Caco-2 (cell line): ENCODE measurements around the gene FAM241A. TPM values are rescaled to one million over a fixed set of nuclear protein-coding genes. Genes with fewer than 3 reads are reported as not detected.

Experiments used
- BruUV-seq: library from RNA; stranded (reverse); fragments of 400-500 nt; replicated peaks from 2 replicates; lab custom pipeline; 2021; lab: Mats Ljungman, UMichigan
- CTCF ChIA-PET: fragments of 300-600 bp; sonication (Branson Sonifier 250); formaldehyde crosslinking; loops from one replicate; lab custom pipeline; 2022; ENCODE audit warnings: antibody characterized with exemption; lab: Charles Lee
- POLR2A ChIA-PET: fragments of 300-600 bp; sonication (Branson Sonifier 250); formaldehyde crosslinking; loops from one replicate; lab custom pipeline; 2022; ENCODE audit warnings: antibody characterized with exemption; lab: Charles Lee
- DNase-seq, 2 experiments: peaks; one replicate each; pipeline versions ENCODE4 v3.0.0 to v3.0.0-alpha.2; 2020 to 2022
- H3K27me3 ChIP-seq: replicated peaks from 2 replicates; pipeline ENCODE4 v1.6.0; 2011; ENCODE audit warnings: low read length; ENCODE audit not compliant: control insufficient read depth, insufficient read depth
- H3K36me3 ChIP-seq: 2 replicates; pipeline ENCODE4 v1.5.1; 2011; ENCODE audit warnings: low read length; ENCODE audit not compliant: control insufficient read depth, insufficient read depth
- H3K4me1 ChIP-seq: fragments of 250-450 bp; sonication (Bioruptor Pico); 2 replicates; pipeline ENCODE4 v1.5.1; 2020; ENCODE audit warnings: mild to moderate bottlenecking
- H3K4me3 ChIP-seq: 2 replicates; pipeline ENCODE4 v1.5.1; 2011; ENCODE audit warnings: low read depth, mild to moderate bottlenecking, control low read depth, low read length
- H3K9me3 ChIP-seq: fragments of 250-450 bp; sonication (Bioruptor Pico); 2 replicates; pipeline ENCODE4 v1.5.1; 2020; ENCODE audit warnings: mild to moderate bottlenecking, moderate library complexity
- H3K27ac Mint-ChIP-seq: one replicate; pipeline ENCODE4 v1.8.0; 2022; ENCODE audit warnings: mixed read lengths; ENCODE audit not compliant: unreplicated experiment
- H3K27me3 Mint-ChIP-seq: one replicate; pipeline ENCODE4 v1.8.0; 2022; ENCODE audit warnings: mixed read lengths; ENCODE audit not compliant: insufficient read depth, unreplicated experiment
- H3K36me3 Mint-ChIP-seq: one replicate; pipeline ENCODE4 v1.8.0; 2022; ENCODE audit warnings: mild to moderate bottlenecking, mixed read lengths; ENCODE audit not compliant: insufficient read depth, unreplicated experiment
- H3K4me1 Mint-ChIP-seq: one replicate; pipeline ENCODE4 v1.8.0; 2022; ENCODE audit warnings: low read depth, mixed read lengths; ENCODE audit not compliant: unreplicated experiment
- H3K4me3 Mint-ChIP-seq: one replicate; pipeline ENCODE4 v1.8.0; 2022; ENCODE audit warnings: mild to moderate bottlenecking, moderate library complexity, mixed read lengths; ENCODE audit not compliant: unreplicated experiment
- H3K9me3 Mint-ChIP-seq: one replicate; pipeline ENCODE4 v1.8.0; 2022; ENCODE audit warnings: mixed read lengths; ENCODE audit not compliant: unreplicated experiment
- intact Hi-C: fragments of 100-400 bp; cut with micrococcal nuclease; formaldehyde crosslinking; loops from one replicate; pipeline ENCODE4 v1.10.0; 2022; ENCODE audit not compliant: unreplicated experiment
- total RNA-seq: library from RNA; stranded (reverse); gene quantifications from 2 replicates; pipeline ENCODE4 v1.2.3, GENCODE V29; 2022
- TF ChIP-seq, protein P1 (sequence below), 2 experiments: fragments of 200-600 bp in 1 of 2; IDR thresholded peaks; 1 replicate in 1 of 2; 2 replicates in 1 of 2; pipeline versions ENCODE4 v1.5.1 to v1.8.0; 2011 to 2022; ENCODE audit warnings: antibody characterized with exemption in 1 of 2, control low read depth in 1 of 2, inconsistent platforms in 1 of 2, low read depth in 1 of 2, low read length in 1 of 2, mild to moderate bottlenecking in 1 of 2, moderate library complexity in 1 of 2; ENCODE audit not compliant: insufficient read depth in 1 of 2, severe bottlenecking in 1 of 2, unreplicated experiment in 1 of 2

Gene FAM241A
- total RNA-seq, 1 experiment from 2014 or later: 1.0 TPM

DNA sequence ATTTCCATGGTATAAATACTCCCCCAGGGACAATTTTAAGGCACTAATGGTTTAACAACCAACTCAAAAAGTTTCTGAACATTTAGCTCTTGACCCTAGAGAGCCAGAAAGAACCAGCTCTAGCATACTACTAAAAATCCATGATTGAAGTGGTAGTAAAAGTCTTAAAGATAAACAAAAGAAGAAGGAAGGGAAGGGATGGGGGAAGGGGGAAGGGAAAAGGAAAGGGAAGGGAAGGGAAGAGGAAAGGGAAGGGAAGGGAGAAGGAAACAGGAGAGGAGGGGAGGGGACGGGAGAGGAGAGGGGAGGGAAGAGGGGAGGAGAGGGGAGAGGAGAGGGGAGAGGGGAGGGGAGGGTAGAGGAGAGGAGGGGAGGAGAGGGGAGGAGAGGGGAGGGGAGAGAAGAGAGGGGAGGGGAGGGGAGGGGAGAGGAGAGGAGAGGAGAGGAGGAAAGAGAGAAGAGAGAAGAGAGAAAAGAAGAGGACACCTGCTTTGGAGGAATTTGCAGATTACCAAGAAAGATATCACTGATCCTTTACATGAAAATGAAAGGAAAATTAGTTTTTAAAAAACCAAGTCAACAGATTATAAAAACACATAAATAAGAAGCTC lies 26.4 kb upstream of the FAM241A start:
- intact Hi-C loops: no loop called here
- POLR2A ChIA-PET: no interaction called here
- TF ChIP-seq, protein P1, sequence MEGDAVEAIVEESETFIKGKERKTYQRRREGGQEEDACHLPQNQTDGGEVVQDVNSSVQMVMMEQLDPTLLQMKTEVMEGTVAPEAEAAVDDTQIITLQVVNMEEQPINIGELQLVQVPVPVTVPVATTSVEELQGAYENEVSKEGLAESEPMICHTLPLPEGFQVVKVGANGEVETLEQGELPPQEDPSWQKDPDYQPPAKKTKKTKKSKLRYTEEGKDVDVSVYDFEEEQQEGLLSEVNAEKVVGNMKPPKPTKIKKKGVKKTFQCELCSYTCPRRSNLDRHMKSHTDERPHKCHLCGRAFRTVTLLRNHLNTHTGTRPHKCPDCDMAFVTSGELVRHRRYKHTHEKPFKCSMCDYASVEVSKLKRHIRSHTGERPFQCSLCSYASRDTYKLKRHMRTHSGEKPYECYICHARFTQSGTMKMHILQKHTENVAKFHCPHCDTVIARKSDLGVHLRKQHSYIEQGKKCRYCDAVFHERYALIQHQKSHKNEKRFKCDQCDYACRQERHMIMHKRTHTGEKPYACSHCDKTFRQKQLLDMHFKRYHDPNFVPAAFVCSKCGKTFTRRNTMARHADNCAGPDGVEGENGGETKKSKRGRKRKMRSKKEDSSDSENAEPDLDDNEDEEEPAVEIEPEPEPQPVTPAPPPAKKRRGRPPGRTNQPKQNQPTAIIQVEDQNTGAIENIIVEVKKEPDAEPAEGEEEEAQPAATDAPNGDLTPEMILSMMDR (IDR thresholded peaks at IDR 0.05; ENCODE audit: insufficient read depth in 1 of 2, low read depth in 1 of 2, low read length in 1 of 2, severe bottlenecking in 1 of 2, unreplicated experiment in 1 of 2): no peak
- H3K4me1 Mint-ChIP-seq: peaks cover 5% of the 10 kb centered on the region
- CTCF ChIA-PET: no interaction called here
- no peak overlapping the region for H3K4me3 ChIP-seq
- no peaks in the 10 kb centered on the region for H3K9me3 Mint-ChIP-seq
- no peak overlapping the region for H3K4me3 Mint-ChIP-seq
- no peaks in the 10 kb centered on the region for H3K9me3 ChIP-seq
- no peaks in the 10 kb centered on the region for H3K36me3 ChIP-seq
- no peaks in the 10 kb centered on the region for H3K27me3 ChIP-seq
- DNase-seq: no peak
- H3K27ac Mint-ChIP-seq: no peak overlapping the region
- H3K36me3 Mint-ChIP-seq: no peaks in the 10 kb centered on the region
- H3K27me3 Mint-ChIP-seq: no peaks in the 10 kb centered on the region
- peaks cover 6% of the 10 kb centered on the region for H3K4me1 ChIP-seq
- BruUV-seq: no TSS peak

DNA sequence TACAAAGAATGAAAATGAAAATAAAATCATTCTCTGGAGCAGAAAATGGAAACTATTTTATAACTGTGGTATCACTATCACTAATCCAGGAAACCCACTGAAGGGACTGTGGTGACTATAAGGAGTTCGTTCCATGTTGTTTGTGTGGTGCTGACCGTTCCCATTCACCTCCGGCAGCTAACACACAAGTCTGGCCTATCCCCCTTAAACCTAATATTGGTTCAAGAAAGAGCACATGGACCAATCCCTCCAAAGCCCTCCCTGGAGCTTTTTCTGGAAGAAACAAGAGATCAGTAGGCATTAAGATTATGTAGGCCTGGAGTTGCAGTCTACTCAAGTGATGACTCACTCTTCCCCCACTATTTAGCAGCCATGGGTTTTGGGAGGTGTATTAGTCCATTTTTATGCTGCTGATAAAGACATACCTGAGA lies 25.9 kb upstream of the FAM241A start:
- TF ChIP-seq, protein P1 (IDR thresholded peaks at IDR 0.05; ENCODE audit: insufficient read depth in 1 of 2, low read depth in 1 of 2, low read length in 1 of 2, severe bottlenecking in 1 of 2, unreplicated experiment in 1 of 2): no peak
- POLR2A ChIA-PET: no interaction called here

DNA sequence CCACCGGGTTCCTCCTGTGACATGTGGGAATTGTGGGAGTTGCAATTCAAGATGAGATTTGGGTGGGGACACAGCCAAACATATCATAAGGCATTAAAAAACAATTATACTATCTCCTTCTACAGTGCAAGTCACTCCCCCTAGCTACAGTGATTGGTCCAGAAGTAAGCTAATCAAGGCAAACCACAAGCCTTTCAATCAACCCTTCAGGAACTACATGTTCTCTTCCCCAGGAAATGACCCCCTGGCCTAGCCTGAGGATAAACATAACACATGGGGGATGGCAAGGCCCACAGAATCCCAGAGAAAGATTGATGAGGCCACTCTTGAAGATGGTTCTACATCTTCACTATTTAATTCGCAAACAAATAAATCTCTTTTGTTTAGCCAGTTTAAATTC lies 25.2 kb upstream of the FAM241A start:
- Histone ChIP-seq H3K9me3 (no peaks in the 10 kb centered on the region), H3K4me3 (no peak overlapping the region), H3K27me3 (no peaks in the 10 kb centered on the region), H3K4me1 (no peaks in the 10 kb centered on the region), H3K36me3 (no peaks in the 10 kb centered on the region)
- Mint-ChIP-seq H3K4me1 (no peaks in the 10 kb centered on the region), H3K27ac (no peak overlapping the region), H3K4me3 (no peak overlapping the region), H3K27me3 (no peaks in the 10 kb centered on the region), H3K36me3 (no peaks in the 10 kb centered on the region), H3K9me3 (no peaks in the 10 kb centered on the region)
- no TSS peak for BruUV-seq
- TF ChIP-seq, protein P1 (IDR thresholded peaks at IDR 0.05; ENCODE audit: insufficient read depth in 1 of 2, low read depth in 1 of 2, low read length in 1 of 2, severe bottlenecking in 1 of 2, unreplicated experiment in 1 of 2): no peak
- POLR2A ChIA-PET: no interaction called here
- intact Hi-C loops: no loop called here
- CTCF ChIA-PET: interaction anchor here (1.2 kb wide), 1 partner anchor 21 kb away, joined by 3 read pairs; no protein-coding TSS in a partner anchor
- DNase-seq: no peak

More for the DNA sequence above, 25.9 kb upstream of the FAM241A start:
- Histone ChIP-seq H3K36me3 (no peaks in the 10 kb centered on the region), H3K27me3 (no peaks in the 10 kb centered on the region), H3K4me1 (peaks cover 1% of the 10 kb centered on the region), H3K4me3 (no peak overlapping the region), H3K9me3 (no peaks in the 10 kb centered on the region)
- CTCF ChIA-PET: interaction anchor here (1.2 kb wide), 1 partner anchor 20 kb away, joined by 3 read pairs; no protein-coding TSS in a partner anchor
- no TSS peak for BruUV-seq
- intact Hi-C loops: no loop called here
- Mint-ChIP-seq H3K36me3 (no peaks in the 10 kb centered on the region), H3K27me3 (no peaks in the 10 kb centered on the region), H3K4me1 (no peaks in the 10 kb centered on the region), H3K9me3 (no peaks in the 10 kb centered on the region), H3K4me3 (no peak overlapping the region), H3K27ac (no peak overlapping the region)
- DNase-seq: no peak
